ENCODE results near the gene KLHL3. TPM values are rescaled to one million over a fixed set of nuclear protein-coding genes. Genes with fewer than 3 reads are reported as not detected.

The KLHL3 gene
- total and polyA plus RNA-seq, 2 donors (not counting 3 experiments of a cell fraction or from before 2014, with no cell fraction given) = 8.8 to 13.6 TPM

GRCh38 chr5:137575211-137575610 is 160.7 kb downstream of the KLHL3 start:
- Histone ChIP-seq H3K9me3 (replicated peaks; ENCODE audit: control insufficient read depth, insufficient read depth, low read length) (no peaks in the 10 kb centered on the region), H3K79me2 (ENCODE audit: control insufficient read depth, insufficient read depth, low read length) (no peaks in the 10 kb centered on the region), H2AFZ (ENCODE audit: low read depth, low read length) (no peak overlapping the region), H4K20me1 (replicated peaks; ENCODE audit: control insufficient read depth, extremely low read depth, insufficient read depth, low read length) (no peaks in the 10 kb centered on the region), H3K36me3 (ENCODE audit: control insufficient read depth in 2 of 2, extremely low read depth in 1 of 2, insufficient read depth in 2 of 2, low read length in 2 of 2) (no peaks in the 10 kb centered on the region), H3K4me3 (replicated peaks in 1 of 3; ENCODE audit: insufficient read depth in 1 of 3, low read depth in 1 of 3, low read length in 3 of 3) (no peak overlapping the region), H3K27me3 (ENCODE audit: control insufficient read depth in 2 of 2, insufficient read depth in 2 of 2, low read length in 2 of 2) (peaks cover 0 to 7% of the 10 kb centered on the region in 2 experiments), H3K27ac (ENCODE audit: insufficient read depth, low read depth, low read length) (no peak overlapping the region), H3K4me1 (ENCODE audit: control insufficient read depth, extremely low read depth, insufficient read depth, low read length) (peaks cover 15% of the 10 kb centered on the region), H3K4me2 (ENCODE audit: insufficient read depth, low read length) (no peak overlapping the region), H3K9me1 (replicated peaks; ENCODE audit: control insufficient read depth, extremely low read depth, insufficient read depth, low read length) (no peaks in the 10 kb centered on the region), H3K9ac (replicated peaks; ENCODE audit: extremely low read depth, insufficient read depth, low read length) (no peak overlapping the region)
- no TSS peak for BruUV-seq (replicated peaks)
- DNase-seq (ENCODE audit: low read depth, low spot score) (no peak), FAIRE-seq (no peak)
- TF ChIP-seq POLR2AphosphoS5 (IDR thresholded peaks at IDR 0.05; ENCODE audit: insufficient read depth, low read depth, low read length) = no peak
- no peak for TF ChIP-seq MAX (IDR thresholded peaks at IDR 0.05; ENCODE audit: insufficient read depth, insufficient read length)
- no peak for TF ChIP-seq GATA2 (IDR thresholded peaks at IDR 0.05; ENCODE audit: insufficient read depth, insufficient read length, low read depth, low read length)
- no peak for TF ChIP-seq MYC (IDR thresholded peaks at IDR 0.05; ENCODE audit: low read depth, low read length)
- no peak for TF ChIP-seq POLR2A (IDR thresholded peaks at IDR 0.05; ENCODE audit: low read depth, low read length)
- TF ChIP-seq CTCF (IDR thresholded peaks at IDR 0.05; ENCODE audit: extremely low read depth in 1 of 2, insufficient read depth in 1 of 2, low read depth in 1 of 2, low read length in 2 of 2) = no peak
- intact Hi-C loops (cut with micrococcal nuclease) = no loop called here
- ChIA-PET POLR2A (no interaction called here), CTCF (interaction anchor here (1.0 to 1.9 kb wide), 2 partner anchors 9 to 14 kb away, joined by 3 to 4 read pairs; no protein-coding TSS in a partner anchor)
- dilution Hi-C loops (cut with MboI; ENCODE audit: extremely low pct_ligation_motif_present, low sequenced_read_pairs) = no loop called here

GRCh38 chr5:137573376-137573775 is 162.5 kb downstream of the KLHL3 start:
- no peaks in the 10 kb centered on the region for H3K9me1 ChIP-seq (replicated peaks; ENCODE audit: control insufficient read depth, extremely low read depth, insufficient read depth, low read length)
- FAIRE-seq = no peak
- no peaks in the 10 kb centered on the region for H3K9me3 ChIP-seq (replicated peaks; ENCODE audit: control insufficient read depth, insufficient read depth, low read length)
- TF ChIP-seq POLR2AphosphoS5 (IDR thresholded peaks at IDR 0.05; ENCODE audit: insufficient read depth, low read depth, low read length) (no peak), JUN (IDR thresholded peaks at IDR 0.05; ENCODE audit: borderline replicate concordance, insufficient read depth, insufficient read length, low read depth) (no peak), CTCF (IDR thresholded peaks at IDR 0.05; ENCODE audit: extremely low read depth in 1 of 2, insufficient read depth in 1 of 2, low read depth in 1 of 2, low read length in 2 of 2) (no peak), MYC (IDR thresholded peaks at IDR 0.05; ENCODE audit: low read depth, low read length) (no peak), GATA2 (IDR thresholded peaks at IDR 0.05; ENCODE audit: insufficient read depth, insufficient read length, low read depth, low read length) (no peak), POLR2A (IDR thresholded peaks at IDR 0.05; ENCODE audit: low read depth, low read length) (no peak)
- no TSS peak for BruUV-seq (replicated peaks)
- ChIA-PET POLR2A (no interaction called here), CTCF (interaction anchor here (1.2 kb wide), 1 partner anchor 253 kb away, joined by 3 read pairs; no protein-coding TSS in a partner anchor)
- H3K36me3 ChIP-seq (ENCODE audit: control insufficient read depth in 2 of 2, extremely low read depth in 1 of 2, insufficient read depth in 2 of 2, low read length in 2 of 2) = no peaks in the 10 kb centered on the region
- no peak overlapping the region for H3K4me3 ChIP-seq (replicated peaks in 1 of 3; ENCODE audit: insufficient read depth in 1 of 3, low read depth in 1 of 3, low read length in 3 of 3)
- H3K27me3 ChIP-seq (ENCODE audit: control insufficient read depth in 2 of 2, insufficient read depth in 2 of 2, low read length in 2 of 2) = peaks cover 0 to 7% of the 10 kb centered on the region in 2 experiments
- intact Hi-C loops (cut with micrococcal nuclease) = no loop called here
- H3K4me2 ChIP-seq (ENCODE audit: insufficient read depth, low read length) = no peak overlapping the region
- dilution Hi-C loops (cut with MboI; ENCODE audit: extremely low pct_ligation_motif_present, low sequenced_read_pairs) = no loop called here
- no peak overlapping the region for H3K27ac ChIP-seq (ENCODE audit: insufficient read depth, low read depth, low read length)
- H2AFZ ChIP-seq (ENCODE audit: low read depth, low read length) = no peak overlapping the region
- no peaks in the 10 kb centered on the region for H3K79me2 ChIP-seq (ENCODE audit: control insufficient read depth, insufficient read depth, low read length)
- no peaks in the 10 kb centered on the region for H4K20me1 ChIP-seq (replicated peaks; ENCODE audit: control insufficient read depth, extremely low read depth, insufficient read depth, low read length)
- no peak for DNase-seq (ENCODE audit: low read depth, low spot score)
- no peak overlapping the region for H3K9ac ChIP-seq (replicated peaks; ENCODE audit: extremely low read depth, insufficient read depth, low read length)
- H3K4me1 ChIP-seq (ENCODE audit: control insufficient read depth, extremely low read depth, insufficient read depth, low read length) = peaks cover 12% of the 10 kb centered on the region

All from endothelial cell of umbilical vein (primary cell).